Pulmonary artery endothelial cell (primary cell): ENCODE data around the gene PROP1. TPM values are rescaled to one million over a fixed set of nuclear protein-coding genes. Genes with fewer than 3 reads are reported as not detected.
"Not testable (repeated sequence)": the region's sequence is repeated elsewhere in the genome, so short reads cannot be mapped to it uniquely, and the experiment has no call there.

Experiments used
- DNase-seq: peaks from one replicate; pipeline ENCODE4 v3.0.0-alpha.2; 2011; ENCODE audit warnings: low read depth, low spot score
- total RNA-seq: library from RNA; depleted of rRNA; stranded (reverse); fragments of >200 nt; gene quantifications from 2 replicates; pipeline ENCODE4 v1.2.3, GENCODE V29; 2014

The PROP1 gene
- total RNA-seq, 1 donor from 2014 or later: not detected

- DNase-seq: not testable (repeated sequence)
Observed at GRCh38 chr5:177945601-177946283, 50.3 kb downstream of the PROP1 start.

DNA sequence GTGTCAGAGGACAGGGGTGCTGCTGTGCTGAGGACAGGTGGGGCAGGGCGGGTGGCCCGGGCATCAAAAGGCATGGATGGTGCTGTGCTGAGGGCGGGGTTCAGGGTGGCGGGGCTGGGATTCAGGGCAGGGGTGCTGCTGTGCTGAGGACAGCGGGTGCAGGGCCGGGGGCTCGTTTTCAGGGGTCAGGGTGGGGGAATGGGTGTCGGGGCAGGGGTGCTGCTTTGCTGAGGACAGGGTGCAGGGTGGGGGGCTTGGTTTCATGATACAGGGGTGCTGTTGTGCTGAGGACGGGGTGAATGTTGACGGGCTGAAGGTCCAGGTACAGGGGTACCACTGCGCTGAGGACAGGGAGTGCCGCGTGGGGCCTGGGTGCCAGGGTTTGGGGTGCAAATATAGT is 50.9 kb downstream of the PROP1 start:
- DNase-seq: not testable (repeated sequence)

GRCh38 chr5:177943805-177944736 is 52.0 kb downstream of the PROP1 start:
- not testable (repeated sequence) for DNase-seq

GRCh38 chr5:177942896-177943295 is 53.1 kb downstream of the PROP1 start:
- not testable (repeated sequence) for DNase-seq

Other genes with a start within 250 kb of the PROP1 start
- not detected in 2 replicates for gene FAM153A, start 213.3 kb downstream of the PROP1 start, total RNA-seq
- 11.0 and 16.6 TPM in 2 replicates for gene N4BP3, start 117.3 kb upstream of the PROP1 start, total RNA-seq
- gene RMND5B, start 134.8 kb upstream of the PROP1 start, total RNA-seq: 28.9 and 38.5 TPM in 2 replicates
- gene NHP2, start 157.6 kb upstream of the PROP1 start, total RNA-seq: 182 and 186 TPM in 2 replicates
- gene GMCL2, start 191.1 kb upstream of the PROP1 start, total RNA-seq: not detected in 2 replicates
- 90.6 and 107 TPM in 2 replicates for gene HNRNPAB, start 208.3 kb upstream of the PROP1 start, total RNA-seq
- gene PHYKPL, start 236.6 kb upstream of the PROP1 start, total RNA-seq: 35.1 and 39.8 TPM in 2 replicates